ENCODE data around the gene GPD2. TPM values are rescaled to one million over a fixed set of nuclear protein-coding genes. Genes with fewer than 3 reads are reported as not detected.

Gene GPD2
- total and polyA plus RNA-seq, 2 of the 4 experiments (the other 2 are of a cell fraction) = 20.4 to 100 TPM

DNA sequence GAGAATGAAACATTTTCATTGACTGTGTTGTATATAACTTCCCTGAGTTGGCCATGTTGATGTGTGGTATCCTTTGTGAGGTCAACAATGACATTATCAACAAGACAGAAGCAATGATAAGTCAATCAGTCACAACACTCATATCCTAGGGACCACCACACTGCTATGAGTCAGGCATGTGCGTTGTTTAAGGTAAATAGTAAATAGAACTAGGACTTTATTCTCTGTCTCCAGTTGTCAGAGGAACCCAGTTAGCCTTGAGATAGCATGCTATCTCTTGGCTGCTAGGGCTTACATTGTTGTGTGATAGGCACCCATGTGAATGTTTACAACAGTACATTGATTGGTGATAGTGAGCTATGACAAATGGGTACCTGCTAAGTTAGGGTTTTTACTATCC, 37.3 kb downstream of the GPD2 start:
- no peak overlapping the region for H3K4ac ChIP-seq (ENCODE audit: low read depth, low read length)
- H3K14ac ChIP-seq (replicated peaks; ENCODE audit: low read depth, low read length) = peak overlapping the region; percentile 31; the same call in 1 of the 2 replicates
- H3K79me1 ChIP-seq (ENCODE audit: low read depth in 1 of 2, low read length in 2 of 2) = peaks cover 19 to 29% of the 10 kb centered on the region in 2 experiments; a peak in 3 of 4 replicates
- H3K9ac ChIP-seq (ENCODE audit: low read depth, low read length) = no peak overlapping the region
- no peak overlapping the region for H4K91ac ChIP-seq (ENCODE audit: insufficient read depth, low read depth, low read length)
- H3K56ac ChIP-seq (ENCODE audit: extremely low read depth, insufficient read depth, low read length) = no peak overlapping the region
- CTCF ChIA-PET = interaction anchor here (0.6 kb wide), 1 partner anchor 8 kb away, joined by 3 read pairs; no protein-coding TSS in a partner anchor
- H3K9me3 ChIP-seq (ENCODE audit: control insufficient read depth, insufficient read depth, low read length) = no peaks in the 10 kb centered on the region
- dilution Hi-C loops (cut with HindIII; ENCODE audit: low sequenced_read_pairs, unreplicated experiment) = no loop called here
- H2AK5ac ChIP-seq (ENCODE audit: low read depth, low read length) = no peak overlapping the region
- H3K18ac ChIP-seq (ENCODE audit: low read depth, low read length) = no peak overlapping the region
- no peak overlapping the region for H2BK120ac ChIP-seq (ENCODE audit: low read depth, low read length)
- intact Hi-C loops (cut with micrococcal nuclease) = no loop called here
- no peaks in the 10 kb centered on the region for H4K20me1 ChIP-seq (ENCODE audit: insufficient read depth, low read length)
- no peak overlapping the region for H2BK20ac ChIP-seq (ENCODE audit: low read depth, low read length)
- POLR2A ChIA-PET (ENCODE audit: unreplicated experiment) = interaction anchor here (0.6 kb wide), 1 partner anchor 10 kb away, joined by 4 read pairs; no protein-coding TSS in a partner anchor
- no CpG with 5 or more reads among the region's 1 CpG for WGBS, 2 experiments (ENCODE audit: extremely low coverage in 2 of 2, insufficient read length in 1 of 2)
- no peak overlapping the region for H3K27ac ChIP-seq (ENCODE audit: insufficient read depth, low read length)
- no peak overlapping the region for H2AFZ ChIP-seq (replicated peaks; ENCODE audit: low read length, poor library complexity)
- H3K4me1 ChIP-seq (ENCODE audit: control insufficient read depth, insufficient read depth, low read length) = peaks cover 2% of the 10 kb centered on the region; the same call in 1 of the 2 replicates
- BruUV-seq (replicated peaks) = no TSS peak
- ATAC-seq (ENCODE audit: low read depth) = no peak
- no peaks in the 10 kb centered on the region for H3K27me3 ChIP-seq (ENCODE audit: control insufficient read depth, insufficient read depth, low read length)
- in situ Hi-C loops (cut with MboI; ENCODE audit: low sequenced_read_pairs) = no loop called here
- H2BK5ac ChIP-seq (ENCODE audit: low read depth, low read length, poor library complexity, severe bottlenecking) = no peak overlapping the region
- DNase-seq = no peak
- no peak for TF ChIP-seq CTCF (conservative IDR thresholded peaks at IDR 0.05; ENCODE audit: low read depth, low read length)
- no peak for TF ChIP-seq RCOR1 (IDR thresholded peaks at IDR 0.05; ENCODE audit: insufficient replicate concordance, low read length)
- TF ChIP-seq RFX5 (IDR thresholded peaks at IDR 0.05; ENCODE audit: low read depth, low read length) = no peak
- no peak for TF ChIP-seq CEBPB (IDR thresholded peaks at IDR 0.05; ENCODE audit: low read depth, low read length)
- no peak for TF ChIP-seq ELK1 (IDR thresholded peaks at IDR 0.05; ENCODE audit: borderline replicate concordance, low read depth, low read length)
- no peak for TF ChIP-seq RAD21 (IDR thresholded peaks at IDR 0.05; ENCODE audit: low read length)
- TF ChIP-seq MAFK (IDR thresholded peaks at IDR 0.05; ENCODE audit: low read depth, low read length) = no peak
- TF ChIP-seq FOS (IDR thresholded peaks at IDR 0.05; ENCODE audit: low read depth, low read length) = no peak
- TF ChIP-seq, protein P1, sequence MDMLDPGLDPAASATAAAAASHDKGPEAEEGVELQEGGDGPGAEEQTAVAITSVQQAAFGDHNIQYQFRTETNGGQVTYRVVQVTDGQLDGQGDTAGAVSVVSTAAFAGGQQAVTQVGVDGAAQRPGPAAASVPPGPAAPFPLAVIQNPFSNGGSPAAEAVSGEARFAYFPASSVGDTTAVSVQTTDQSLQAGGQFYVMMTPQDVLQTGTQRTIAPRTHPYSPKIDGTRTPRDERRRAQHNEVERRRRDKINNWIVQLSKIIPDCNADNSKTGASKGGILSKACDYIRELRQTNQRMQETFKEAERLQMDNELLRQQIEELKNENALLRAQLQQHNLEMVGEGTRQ (IDR thresholded peaks at IDR 0.05; ENCODE audit: low read depth, low read length) = no peak
- TF ChIP-seq MXI1 (IDR thresholded peaks at IDR 0.05; ENCODE audit: borderline replicate concordance, low read depth, low read length) = no peak
- TF ChIP-seq BHLHE40 (IDR thresholded peaks at IDR 0.05; ENCODE audit: low read depth, low read length) = no peak
- no peak for TF ChIP-seq CHD1 (IDR thresholded peaks at IDR 0.05; ENCODE audit: low read depth, low read length)
- TF ChIP-seq MAZ (IDR thresholded peaks at IDR 0.05; ENCODE audit: borderline replicate concordance, low read depth, low read length) = no peak
- no peak for TF ChIP-seq SMC3 (IDR thresholded peaks at IDR 0.05; ENCODE audit: low read depth, low read length)
- TF ChIP-seq NFE2L2 (IDR thresholded peaks at IDR 0.05; ENCODE audit: low read depth, low read length) = no peak
- no peak for TF ChIP-seq POLR2A (IDR thresholded peaks at IDR 0.05; ENCODE audit: low read depth, low read length)
- H2BK15ac ChIP-seq (ENCODE audit: low read depth, low read length) = no peak overlapping the region
- H3K36me3 ChIP-seq (ENCODE audit: control insufficient read depth, insufficient read depth, low read length) = no peaks in the 10 kb centered on the region; the same call in 1 of the 2 replicates
- H3K9me1 ChIP-seq (ENCODE audit: insufficient read depth, low read length) = no peaks in the 10 kb centered on the region
- no peak overlapping the region for H3K23ac ChIP-seq (ENCODE audit: low read depth, low read length)
- no peak overlapping the region for H3K4me2 ChIP-seq (ENCODE audit: low read depth, low read length)
- H4K5ac ChIP-seq (ENCODE audit: low read depth, low read length) = no peak overlapping the region
- no peak overlapping the region for H2AK9ac ChIP-seq (replicated peaks; ENCODE audit: low read depth, low read length, poor library complexity)
- H4K8ac ChIP-seq (ENCODE audit: low read depth in 2 of 2, low read length in 2 of 2) = no peak overlapping the region
- no peak overlapping the region for H3K4me3 ChIP-seq (ENCODE audit: insufficient read depth, low read depth, low read length)

Measured in IMR-90 (cell line).